ENCODE results near the gene POU2F1.

Gene POU2F1

DNA sequence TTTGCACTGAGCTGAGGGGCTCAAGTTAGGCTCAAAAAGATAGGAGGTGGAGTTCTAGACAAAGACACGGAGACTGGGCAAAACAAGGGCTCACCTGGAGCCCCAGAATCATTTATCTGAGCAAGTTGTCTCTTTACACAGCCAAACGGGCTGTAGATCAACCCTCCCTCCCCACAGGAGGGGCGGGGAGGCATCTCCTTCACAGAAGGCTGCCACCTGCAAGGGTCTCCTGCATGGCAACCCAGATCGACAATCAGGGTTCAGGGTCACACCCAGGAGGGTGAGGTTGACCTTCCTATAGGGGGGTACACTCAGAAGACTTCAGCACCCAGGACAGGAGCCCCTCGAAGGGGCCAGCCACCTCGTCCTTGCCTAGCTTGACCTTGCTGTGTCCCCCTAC, 213.6 kb downstream of the POU2F1 start:
- H3K9ac ChIP-seq (ENCODE audit: insufficient read length, low read depth), result no peak overlapping the region
- no peaks in the 10 kb centered on the region for H3K36me3 ChIP-seq (ENCODE audit: insufficient read depth, insufficient read length, low read length)
- DNase-seq (ENCODE audit: low read depth, low spot score), result no peak
- H3K27me3 ChIP-seq (ENCODE audit: insufficient read depth, insufficient read length), result no peaks in the 10 kb centered on the region
- H3K9me3 ChIP-seq (ENCODE audit: insufficient read depth, low read length), result peaks cover 11% of the 10 kb centered on the region
- peaks cover 3% of the 10 kb centered on the region for H3K4me1 ChIP-seq (ENCODE audit: insufficient read depth, insufficient read length)
- TF ChIP-seq ZNF274 (IDR thresholded peaks at IDR 0.05; ENCODE audit: low read depth, low read length) (no peak), SUZ12 (IDR thresholded peaks at IDR 0.05; ENCODE audit: extremely low read depth, insufficient read depth, insufficient read length) (no peak)
- H3K4me3 ChIP-seq (ENCODE audit: insufficient read length, low read depth), result no peak overlapping the region

DNA sequence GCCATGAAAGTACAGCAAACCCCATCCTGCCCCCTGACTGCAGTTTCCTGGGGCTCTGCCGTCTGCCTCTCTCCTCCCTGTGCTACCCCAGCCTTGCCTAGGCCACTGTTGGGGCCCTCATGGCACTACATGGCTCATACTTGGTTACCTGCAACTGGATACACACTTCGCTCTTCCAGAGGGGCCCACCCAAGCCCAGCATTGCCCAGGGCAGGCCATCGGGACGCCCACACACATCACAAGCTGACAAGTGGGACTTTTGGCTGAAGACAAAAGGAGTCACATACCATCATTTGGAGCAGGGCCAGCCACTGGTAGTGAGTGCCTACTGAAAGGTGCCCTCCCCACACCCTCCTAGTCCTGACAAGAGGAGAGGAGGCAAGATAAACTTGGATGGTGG, 214.8 kb downstream of the POU2F1 start:
- Histone ChIP-seq H3K4me1 (ENCODE audit: insufficient read depth, insufficient read length) (peaks cover 3% of the 10 kb centered on the region), H3K9ac (ENCODE audit: insufficient read length, low read depth) (no peak overlapping the region)

GRCh38 chr1:167438171-167439138, 217.8 kb downstream of the POU2F1 start:
- no peak for DNase-seq (ENCODE audit: low read depth, low spot score)
- no peak for TF ChIP-seq YY1 (IDR thresholded peaks at IDR 0.05; ENCODE audit: insufficient read depth, insufficient read length)
- no peak for TF ChIP-seq SUZ12 (IDR thresholded peaks at IDR 0.05; ENCODE audit: extremely low read depth, insufficient read depth, insufficient read length)
- TF ChIP-seq ZNF274 (IDR thresholded peaks at IDR 0.05; ENCODE audit: low read depth, low read length), result no peak
- Histone ChIP-seq H3K36me3 (ENCODE audit: insufficient read depth, insufficient read length, low read length) (no peaks in the 10 kb centered on the region), H3K4me1 (ENCODE audit: insufficient read depth, insufficient read length) (peaks cover 7% of the 10 kb centered on the region), H3K9ac (ENCODE audit: insufficient read length, low read depth) (no peak overlapping the region), H3K4me3 (ENCODE audit: insufficient read length, low read depth) (no peak overlapping the region), H3K9me3 (ENCODE audit: insufficient read depth, low read length) (peaks cover 11% of the 10 kb centered on the region), H3K27me3 (ENCODE audit: insufficient read depth, insufficient read length) (peaks cover 3% of the 10 kb centered on the region)

More for the DNA sequence above, 214.8 kb downstream of the POU2F1 start:
- Histone ChIP-seq H3K9me3 (ENCODE audit: insufficient read depth, low read length) (peaks cover 11% of the 10 kb centered on the region), H3K27me3 (ENCODE audit: insufficient read depth, insufficient read length) (peaks cover under 1% of the 10 kb centered on the region), H3K36me3 (ENCODE audit: insufficient read depth, insufficient read length, low read length) (no peaks in the 10 kb centered on the region), H3K4me3 (ENCODE audit: insufficient read length, low read depth) (no peak overlapping the region)
- TF ChIP-seq YY1 (IDR thresholded peaks at IDR 0.05; ENCODE audit: insufficient read depth, insufficient read length) (no peak), ZNF274 (IDR thresholded peaks at IDR 0.05; ENCODE audit: low read depth, low read length) (no peak), SUZ12 (IDR thresholded peaks at IDR 0.05; ENCODE audit: extremely low read depth, insufficient read depth, insufficient read length) (no peak)
- DNase-seq (ENCODE audit: low read depth, low spot score), result no peak

- Histone ChIP-seq H3K36me3 (ENCODE audit: insufficient read depth, insufficient read length, low read length) (no peaks in the 10 kb centered on the region), H3K27me3 (ENCODE audit: insufficient read depth, insufficient read length) (peaks cover 3% of the 10 kb centered on the region), H3K4me3 (ENCODE audit: insufficient read length, low read depth) (no peak overlapping the region), H3K4me1 (ENCODE audit: insufficient read depth, insufficient read length) (peaks cover 7% of the 10 kb centered on the region), H3K9ac (ENCODE audit: insufficient read length, low read depth) (no peak overlapping the region), H3K9me3 (ENCODE audit: insufficient read depth, low read length) (peaks cover 11% of the 10 kb centered on the region)
- no peak for DNase-seq (ENCODE audit: low read depth, low spot score)
- TF ChIP-seq SUZ12 (IDR thresholded peaks at IDR 0.05; ENCODE audit: extremely low read depth, insufficient read depth, insufficient read length) (no peak), ZNF274 (IDR thresholded peaks at IDR 0.05; ENCODE audit: low read depth, low read length) (no peak), YY1 (IDR thresholded peaks at IDR 0.05; ENCODE audit: insufficient read depth, insufficient read length) (no peak)
These were observed 218.8 kb downstream of the POU2F1 start for GRCh38 chr1:167439301-167439988.

- H3K27me3 ChIP-seq (ENCODE audit: insufficient read depth, insufficient read length), result peaks cover 3% of the 10 kb centered on the region
- no peak for DNase-seq (ENCODE audit: low read depth, low spot score)
- no peaks in the 10 kb centered on the region for H3K36me3 ChIP-seq (ENCODE audit: insufficient read depth, insufficient read length, low read length)
- H3K4me1 ChIP-seq (ENCODE audit: insufficient read depth, insufficient read length), result peaks cover 7% of the 10 kb centered on the region
- TF ChIP-seq YY1 (IDR thresholded peaks at IDR 0.05; ENCODE audit: insufficient read depth, insufficient read length), result no peak
- TF ChIP-seq SUZ12 (IDR thresholded peaks at IDR 0.05; ENCODE audit: extremely low read depth, insufficient read depth, insufficient read length), result no peak
- no peak for TF ChIP-seq ZNF274 (IDR thresholded peaks at IDR 0.05; ENCODE audit: low read depth, low read length)
- no peak overlapping the region for H3K9ac ChIP-seq (ENCODE audit: insufficient read length, low read depth)
- no peak overlapping the region for H3K4me3 ChIP-seq (ENCODE audit: insufficient read length, low read depth)
- peaks cover 11% of the 10 kb centered on the region for H3K9me3 ChIP-seq (ENCODE audit: insufficient read depth, low read length)
These were observed 219.7 kb downstream of the POU2F1 start for GRCh38 chr1:167440345-167440744.

DNA sequence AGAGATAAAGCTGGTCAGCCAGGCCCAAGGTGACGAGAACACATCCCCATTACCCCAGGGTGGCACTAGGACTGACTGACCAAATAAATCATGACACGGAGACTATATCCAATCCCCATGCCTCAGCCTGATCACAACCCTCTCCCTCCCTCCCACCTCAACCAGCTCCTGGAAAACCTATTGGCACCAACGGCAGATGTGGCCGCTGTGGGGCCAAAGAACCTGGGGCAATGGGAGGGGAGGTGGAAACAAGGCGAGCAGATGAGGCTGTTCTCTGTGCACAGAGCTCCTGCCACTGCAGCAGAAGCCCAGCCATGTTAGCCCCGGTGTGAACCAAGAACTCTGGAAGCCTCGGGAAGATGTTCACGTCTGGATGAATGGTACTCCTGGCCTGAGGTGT, 220.1 kb downstream of the POU2F1 start:
- H3K27me3 ChIP-seq (ENCODE audit: insufficient read depth, insufficient read length), result peaks cover 3% of the 10 kb centered on the region
- H3K4me3 ChIP-seq (ENCODE audit: insufficient read length, low read depth), result no peak overlapping the region
- H3K9me3 ChIP-seq (ENCODE audit: insufficient read depth, low read length), result peaks cover 7% of the 10 kb centered on the region
- TF ChIP-seq SUZ12 (IDR thresholded peaks at IDR 0.05; ENCODE audit: extremely low read depth, insufficient read depth, insufficient read length), result no peak
- no peak for TF ChIP-seq YY1 (IDR thresholded peaks at IDR 0.05; ENCODE audit: insufficient read depth, insufficient read length)
- TF ChIP-seq ZNF274 (IDR thresholded peaks at IDR 0.05; ENCODE audit: low read depth, low read length), result no peak
- no peaks in the 10 kb centered on the region for H3K36me3 ChIP-seq (ENCODE audit: insufficient read depth, insufficient read length, low read length)
- no peak for DNase-seq (ENCODE audit: low read depth, low spot score)
- peaks cover 7% of the 10 kb centered on the region for H3K4me1 ChIP-seq (ENCODE audit: insufficient read depth, insufficient read length)
- H3K9ac ChIP-seq (ENCODE audit: insufficient read length, low read depth), result no peak overlapping the region

DNA sequence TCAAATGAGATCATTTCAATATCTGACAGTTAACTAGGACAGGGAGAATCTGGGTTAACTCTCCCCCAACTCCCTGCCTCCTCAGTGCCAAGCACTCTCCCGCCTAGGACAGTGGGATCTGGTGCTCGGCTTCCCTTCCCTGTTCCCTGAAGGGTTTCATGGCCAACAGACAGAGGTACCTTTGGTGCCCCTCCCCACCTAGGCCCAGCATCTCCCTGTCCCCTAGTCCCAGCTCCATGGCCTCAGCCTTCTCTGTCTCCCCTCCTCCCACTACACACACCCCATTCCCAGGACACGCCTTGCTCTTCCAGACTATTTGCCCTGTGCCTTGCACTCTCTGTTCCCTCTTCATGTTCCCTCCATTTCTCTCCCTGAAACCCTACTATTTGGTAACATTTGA, 220.5 kb downstream of the POU2F1 start:
- Histone ChIP-seq H3K27me3 (ENCODE audit: insufficient read depth, insufficient read length) (peaks cover 3% of the 10 kb centered on the region), H3K9ac (ENCODE audit: insufficient read length, low read depth) (no peak overlapping the region), H3K9me3 (ENCODE audit: insufficient read depth, low read length) (peaks cover 2% of the 10 kb centered on the region; the same call in 1 of the 2 replicates), H3K4me1 (ENCODE audit: insufficient read depth, insufficient read length) (peaks cover 7% of the 10 kb centered on the region), H3K4me3 (ENCODE audit: insufficient read length, low read depth) (no peak overlapping the region), H3K36me3 (ENCODE audit: insufficient read depth, insufficient read length, low read length) (no peaks in the 10 kb centered on the region)
- TF ChIP-seq SUZ12 (IDR thresholded peaks at IDR 0.05; ENCODE audit: extremely low read depth, insufficient read depth, insufficient read length) (no peak), YY1 (IDR thresholded peaks at IDR 0.05; ENCODE audit: insufficient read depth, insufficient read length) (no peak), ZNF274 (IDR thresholded peaks at IDR 0.05; ENCODE audit: low read depth, low read length) (no peak)
- no peak for DNase-seq (ENCODE audit: low read depth, low spot score)
